H1 (cell line): ENCODE results near the gene TACC2. TPM values are rescaled to one million over a fixed set of nuclear protein-coding genes. Genes with fewer than 3 reads are reported as not detected.

Experiments
- FOSL1 ChIP-seq: IDR thresholded peaks from 2 replicates; pipeline ENCODE4 v1.6.1; 2011; ENCODE audit warnings: mild to moderate bottlenecking, low read depth, low read length, moderate library complexity; ENCODE audit not compliant: insufficient read depth
- NRF1 ChIP-seq: IDR thresholded peaks from 2 replicates; pipeline ENCODE4 v1.6.1; 2011; ENCODE audit warnings: mild to moderate bottlenecking, low read depth, low read length, improper control_type of control experiment
- SP1 ChIP-seq: IDR thresholded peaks from 2 replicates; pipeline ENCODE4 v1.6.1; 2011; ENCODE audit warnings: low read depth, low read length
- SUZ12 ChIP-seq: fragments of 200-600 bp; sonication (generic); IDR thresholded peaks from 2 replicates; pipeline ENCODE4 v1.6.1; 2012; ENCODE audit warnings: mild to moderate bottlenecking, inconsistent platforms, low read length, moderate library complexity, mixed read lengths
- TBP ChIP-seq: IDR thresholded peaks from 2 replicates; pipeline ENCODE4 v1.6.1; 2011; ENCODE audit warnings: low read depth, low read length, improper control_type of control experiment
- polyA plus RNA-seq, 7 experiments: library from polyadenylated mRNA; depleted of rRNA in 3 of 7; stranded (reverse) in 5 of 7; unstranded in 2 of 7; fragments of >200 nt in 5 of 7; fragments of 200-250 nt in 2 of 7; gene quantifications; 1 replicate in 5 of 7; 2 replicates in 1 of 7; 4 replicates in 1 of 7; pipeline versions ENCODE4 v1.2.1 to v1.2.3, GENCODE V29; 2011 to 2013; ENCODE audit warnings: missing spikeins in 2 of 7, mixed read lengths in 2 of 7
- total RNA-seq: library from RNA; stranded (reverse); fragmentation: NEBNext Ultra II Directional; extraction: Animal tissue kit (Norgen Biotek cat#: 25700); gene quantifications from 2 replicates; pipeline ENCODE4 v1.2.1, GENCODE V29; 2021
- TF ChIP-seq, protein P1 (sequence below): fragments of 300-600 bp; sonication (generic); IDR thresholded peaks from 2 replicates; pipeline ENCODE4 v1.7.1; 2012; ENCODE audit warnings: low read length, moderate library complexity, mild to moderate bottlenecking, inconsistent platforms; ENCODE audit not compliant: insufficient replicate concordance

Gene TACC2
- total and polyA plus RNA-seq, 2 of the 8 experiments (the other 6 are each of a cell fraction or from before 2014, with no cell fraction given) = 21.2 to 46.6 TPM

DNA sequence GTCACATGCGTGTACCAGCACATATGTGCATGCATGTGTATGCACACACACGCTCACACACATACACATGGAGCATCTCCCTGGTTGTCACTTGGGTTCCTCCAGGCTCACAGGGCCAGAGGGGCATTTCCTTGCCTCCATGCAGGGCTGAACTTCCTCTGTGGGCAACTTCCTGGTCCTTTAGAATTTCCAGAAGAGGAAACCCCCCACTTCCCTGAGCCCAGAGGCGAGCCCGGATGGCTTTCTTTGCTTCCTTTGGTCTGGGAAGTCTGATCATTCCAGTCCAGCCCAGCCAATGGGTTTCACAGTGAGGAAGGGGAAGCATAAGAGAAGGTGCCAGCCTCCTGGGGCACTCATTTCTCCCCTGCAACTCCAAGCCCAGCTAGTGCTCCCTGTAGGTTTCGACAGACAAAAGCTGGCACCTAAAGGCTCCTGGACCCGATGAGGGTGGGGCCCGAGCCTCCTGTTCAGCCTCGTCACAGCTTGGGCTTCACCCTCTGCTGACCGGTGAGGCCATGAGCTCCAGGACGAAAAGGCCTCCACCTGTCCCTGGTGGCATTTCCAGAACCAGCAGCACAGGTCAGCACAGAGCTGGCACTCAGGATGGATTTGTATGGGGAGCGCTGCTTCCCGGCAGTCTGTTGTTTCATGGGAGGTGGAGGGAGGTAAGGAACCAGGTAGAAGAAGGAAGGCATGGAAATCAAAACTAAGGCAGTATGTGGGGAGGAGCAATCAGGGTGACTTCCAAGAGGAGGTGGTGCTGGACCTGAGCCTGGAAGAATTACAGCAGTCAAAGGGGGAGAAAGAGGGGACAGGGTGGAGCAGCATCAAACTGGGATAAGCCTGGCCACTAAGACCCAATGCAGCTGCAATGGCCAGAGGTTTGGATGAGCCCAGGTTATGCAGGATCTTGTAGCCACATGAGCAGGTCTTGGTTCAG, 305.8 kb downstream of the TACC2 start (continued):
- TF ChIP-seq, protein P1, sequence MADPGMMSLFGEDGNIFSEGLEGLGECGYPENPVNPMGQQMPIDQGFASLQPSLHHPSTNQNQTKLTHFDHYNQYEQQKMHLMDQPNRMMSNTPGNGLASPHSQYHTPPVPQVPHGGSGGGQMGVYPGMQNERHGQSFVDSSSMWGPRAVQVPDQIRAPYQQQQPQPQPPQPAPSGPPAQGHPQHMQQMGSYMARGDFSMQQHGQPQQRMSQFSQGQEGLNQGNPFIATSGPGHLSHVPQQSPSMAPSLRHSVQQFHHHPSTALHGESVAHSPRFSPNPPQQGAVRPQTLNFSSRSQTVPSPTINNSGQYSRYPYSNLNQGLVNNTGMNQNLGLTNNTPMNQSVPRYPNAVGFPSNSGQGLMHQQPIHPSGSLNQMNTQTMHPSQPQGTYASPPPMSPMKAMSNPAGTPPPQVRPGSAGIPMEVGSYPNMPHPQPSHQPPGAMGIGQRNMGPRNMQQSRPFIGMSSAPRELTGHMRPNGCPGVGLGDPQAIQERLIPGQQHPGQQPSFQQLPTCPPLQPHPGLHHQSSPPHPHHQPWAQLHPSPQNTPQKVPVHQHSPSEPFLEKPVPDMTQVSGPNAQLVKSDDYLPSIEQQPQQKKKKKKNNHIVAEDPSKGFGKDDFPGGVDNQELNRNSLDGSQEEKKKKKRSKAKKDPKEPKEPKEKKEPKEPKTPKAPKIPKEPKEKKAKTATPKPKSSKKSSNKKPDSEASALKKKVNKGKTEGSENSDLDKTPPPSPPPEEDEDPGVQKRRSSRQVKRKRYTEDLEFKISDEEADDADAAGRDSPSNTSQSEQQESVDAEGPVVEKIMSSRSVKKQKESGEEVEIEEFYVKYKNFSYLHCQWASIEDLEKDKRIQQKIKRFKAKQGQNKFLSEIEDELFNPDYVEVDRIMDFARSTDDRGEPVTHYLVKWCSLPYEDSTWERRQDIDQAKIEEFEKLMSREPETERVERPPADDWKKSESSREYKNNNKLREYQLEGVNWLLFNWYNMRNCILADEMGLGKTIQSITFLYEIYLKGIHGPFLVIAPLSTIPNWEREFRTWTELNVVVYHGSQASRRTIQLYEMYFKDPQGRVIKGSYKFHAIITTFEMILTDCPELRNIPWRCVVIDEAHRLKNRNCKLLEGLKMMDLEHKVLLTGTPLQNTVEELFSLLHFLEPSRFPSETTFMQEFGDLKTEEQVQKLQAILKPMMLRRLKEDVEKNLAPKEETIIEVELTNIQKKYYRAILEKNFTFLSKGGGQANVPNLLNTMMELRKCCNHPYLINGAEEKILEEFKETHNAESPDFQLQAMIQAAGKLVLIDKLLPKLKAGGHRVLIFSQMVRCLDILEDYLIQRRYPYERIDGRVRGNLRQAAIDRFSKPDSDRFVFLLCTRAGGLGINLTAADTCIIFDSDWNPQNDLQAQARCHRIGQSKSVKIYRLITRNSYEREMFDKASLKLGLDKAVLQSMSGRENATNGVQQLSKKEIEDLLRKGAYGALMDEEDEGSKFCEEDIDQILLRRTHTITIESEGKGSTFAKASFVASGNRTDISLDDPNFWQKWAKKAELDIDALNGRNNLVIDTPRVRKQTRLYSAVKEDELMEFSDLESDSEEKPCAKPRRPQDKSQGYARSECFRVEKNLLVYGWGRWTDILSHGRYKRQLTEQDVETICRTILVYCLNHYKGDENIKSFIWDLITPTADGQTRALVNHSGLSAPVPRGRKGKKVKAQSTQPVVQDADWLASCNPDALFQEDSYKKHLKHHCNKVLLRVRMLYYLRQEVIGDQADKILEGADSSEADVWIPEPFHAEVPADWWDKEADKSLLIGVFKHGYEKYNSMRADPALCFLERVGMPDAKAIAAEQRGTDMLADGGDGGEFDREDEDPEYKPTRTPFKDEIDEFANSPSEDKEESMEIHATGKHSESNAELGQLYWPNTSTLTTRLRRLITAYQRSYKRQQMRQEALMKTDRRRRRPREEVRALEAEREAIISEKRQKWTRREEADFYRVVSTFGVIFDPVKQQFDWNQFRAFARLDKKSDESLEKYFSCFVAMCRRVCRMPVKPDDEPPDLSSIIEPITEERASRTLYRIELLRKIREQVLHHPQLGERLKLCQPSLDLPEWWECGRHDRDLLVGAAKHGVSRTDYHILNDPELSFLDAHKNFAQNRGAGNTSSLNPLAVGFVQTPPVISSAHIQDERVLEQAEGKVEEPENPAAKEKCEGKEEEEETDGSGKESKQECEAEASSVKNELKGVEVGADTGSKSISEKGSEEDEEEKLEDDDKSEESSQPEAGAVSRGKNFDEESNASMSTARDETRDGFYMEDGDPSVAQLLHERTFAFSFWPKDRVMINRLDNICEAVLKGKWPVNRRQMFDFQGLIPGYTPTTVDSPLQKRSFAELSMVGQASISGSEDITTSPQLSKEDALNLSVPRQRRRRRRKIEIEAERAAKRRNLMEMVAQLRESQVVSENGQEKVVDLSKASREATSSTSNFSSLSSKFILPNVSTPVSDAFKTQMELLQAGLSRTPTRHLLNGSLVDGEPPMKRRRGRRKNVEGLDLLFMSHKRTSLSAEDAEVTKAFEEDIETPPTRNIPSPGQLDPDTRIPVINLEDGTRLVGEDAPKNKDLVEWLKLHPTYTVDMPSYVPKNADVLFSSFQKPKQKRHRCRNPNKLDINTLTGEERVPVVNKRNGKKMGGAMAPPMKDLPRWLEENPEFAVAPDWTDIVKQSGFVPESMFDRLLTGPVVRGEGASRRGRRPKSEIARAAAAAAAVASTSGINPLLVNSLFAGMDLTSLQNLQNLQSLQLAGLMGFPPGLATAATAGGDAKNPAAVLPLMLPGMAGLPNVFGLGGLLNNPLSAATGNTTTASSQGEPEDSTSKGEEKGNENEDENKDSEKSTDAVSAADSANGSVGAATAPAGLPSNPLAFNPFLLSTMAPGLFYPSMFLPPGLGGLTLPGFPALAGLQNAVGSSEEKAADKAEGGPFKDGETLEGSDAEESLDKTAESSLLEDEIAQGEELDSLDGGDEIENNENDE = no peak
- no peak for TF ChIP-seq FOSL1
- TF ChIP-seq SP1 = no peak
- TF ChIP-seq TBP = no peak
- TF ChIP-seq SUZ12 = no peak
- no peak for TF ChIP-seq NRF1
